ENCODE results near the gene SERPINF2.
"Not testable (repeated sequence)": the region's sequence is repeated elsewhere in the genome, so short reads cannot be mapped to it uniquely, and the experiment has no call there.

Gene SERPINF2

DNA sequence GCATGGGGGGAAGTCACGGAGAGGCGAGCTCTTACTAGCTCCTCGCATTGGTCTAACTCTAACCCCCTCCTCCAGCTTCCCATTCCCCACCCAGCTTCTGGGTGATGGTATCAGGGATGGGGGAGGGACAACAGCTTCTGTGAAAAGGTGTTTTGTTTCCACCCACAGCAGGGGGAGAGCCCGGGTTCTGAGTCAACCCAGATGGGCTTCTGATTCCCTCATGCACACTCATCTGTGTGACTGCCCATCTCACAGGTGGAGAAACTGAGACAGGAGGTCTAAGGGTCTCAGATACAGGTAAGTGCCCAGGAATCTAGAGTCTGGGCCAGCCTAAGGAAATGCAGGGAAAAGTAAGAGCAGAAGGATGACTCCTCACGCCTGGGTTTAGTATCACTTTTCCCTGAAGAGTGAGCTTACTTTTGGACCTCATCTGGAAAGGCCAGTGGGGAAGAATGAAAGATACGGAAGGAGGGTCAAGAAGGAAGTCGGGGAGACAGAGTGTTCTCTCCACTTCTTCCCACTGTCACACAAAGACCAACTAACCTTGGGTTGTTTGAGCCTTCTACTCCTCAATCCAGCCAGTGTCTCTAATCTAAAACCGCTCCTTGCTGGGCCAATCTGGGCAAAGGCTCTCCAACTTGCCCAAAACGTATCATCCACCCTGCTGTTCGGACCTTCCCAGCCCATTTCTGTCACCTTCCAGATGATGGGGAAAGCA is 29.4 kb upstream of the SERPINF2 start:
- Mint-ChIP-seq H3K27ac (no peak overlapping the region), H3K27me3 (peaks cover 71% of the 10 kb centered on the region), H3K36me3 (peaks cover 17% of the 10 kb centered on the region), H3K4me3 (no peak overlapping the region), H3K9me3 (no peaks in the 10 kb centered on the region), H3K4me1 (peaks cover 45% of the 10 kb centered on the region)
- peak; percentile 15 for DNase-seq
- CTCF ChIA-PET = interaction anchor here (0.9 to 1.8 kb wide), 5 partner anchors 44 to 312 kb away, joined by 3 to 5 read pairs (median 3); no protein-coding TSS in a partner anchor

DNA sequence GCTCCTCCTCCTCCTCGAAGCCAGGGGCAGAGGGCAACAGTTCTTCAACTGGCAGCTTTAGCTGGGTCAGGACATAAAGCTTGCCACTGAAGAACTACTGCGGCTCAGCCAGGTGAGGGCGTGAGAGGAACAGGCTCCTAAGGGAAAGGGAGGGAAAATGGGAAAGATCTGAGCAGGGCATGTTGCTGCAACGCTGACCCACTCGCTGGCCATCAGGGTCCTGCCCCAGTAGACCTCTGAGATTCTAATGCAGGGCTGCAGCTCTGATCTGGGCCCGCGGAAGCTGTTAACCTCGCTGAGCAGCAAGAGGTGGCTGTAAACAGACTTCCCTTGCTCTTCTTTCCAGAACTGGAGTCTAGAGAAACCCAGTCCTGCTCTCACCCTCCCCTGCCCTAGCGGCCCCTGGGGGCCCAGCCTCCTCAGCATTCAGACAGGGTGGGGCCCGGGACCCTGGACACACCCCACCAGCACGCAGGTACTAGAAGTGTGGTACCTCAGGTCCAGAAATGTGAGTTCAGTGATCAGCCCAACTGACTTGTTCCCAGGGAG is 28.7 kb upstream of the SERPINF2 start:
- Mint-ChIP-seq H3K36me3 (peaks cover 17% of the 10 kb centered on the region), H3K27me3 (peaks cover 64% of the 10 kb centered on the region), H3K27ac (no peak overlapping the region), H3K9me3 (no peaks in the 10 kb centered on the region), H3K4me1 (peaks cover 52% of the 10 kb centered on the region), H3K4me3 (peak overlapping the region; percentile 51)
- CTCF ChIA-PET = interaction anchor here (0.9 to 1.8 kb wide), 5 partner anchors 45 to 312 kb away, joined by 3 to 5 read pairs (median 3); no protein-coding TSS in a partner anchor
- DNase-seq = peak; percentile 24

DNA sequence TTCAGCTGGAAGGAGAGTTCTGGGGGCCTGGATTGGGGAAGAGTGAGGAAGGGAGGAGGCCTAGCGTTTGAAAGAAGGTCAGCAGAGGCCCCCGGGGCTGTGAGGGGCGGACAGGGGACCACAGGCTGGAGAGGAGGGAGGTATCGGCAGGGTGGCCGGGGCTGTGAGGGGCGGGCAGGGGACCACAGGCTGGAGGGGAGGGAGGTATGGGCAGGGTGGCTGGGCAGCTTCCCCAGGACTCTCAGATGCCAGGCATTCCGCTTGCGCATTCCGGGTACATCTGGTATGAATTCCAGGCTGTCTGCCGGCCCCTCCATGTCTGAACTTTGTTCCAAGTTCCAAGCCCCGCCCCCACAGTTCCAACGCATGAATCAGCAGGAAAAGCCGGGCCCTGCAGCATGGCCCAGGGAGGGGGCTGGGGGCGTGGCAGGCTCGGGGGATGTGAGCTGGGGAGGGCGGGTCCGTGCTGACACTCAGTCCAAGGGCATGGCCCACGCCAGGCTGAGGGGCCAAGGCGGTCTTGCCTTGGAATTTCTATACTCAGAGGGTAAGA is 28.2 kb upstream of the SERPINF2 start:
- DNase-seq = peak; percentile 61
- Mint-ChIP-seq H3K9me3 (no peaks in the 10 kb centered on the region), H3K36me3 (peaks cover 17% of the 10 kb centered on the region), H3K4me1 (peaks cover 50% of the 10 kb centered on the region), H3K27me3 (peaks cover 59% of the 10 kb centered on the region), H3K4me3 (peak overlapping the region; percentile 90), H3K27ac (no peak overlapping the region)
- CTCF ChIA-PET = interaction anchor here (0.7 to 1.8 kb wide), 4 partner anchors 45 to 311 kb away, joined by 3 to 5 read pairs (median 4); no protein-coding TSS in a partner anchor

DNA sequence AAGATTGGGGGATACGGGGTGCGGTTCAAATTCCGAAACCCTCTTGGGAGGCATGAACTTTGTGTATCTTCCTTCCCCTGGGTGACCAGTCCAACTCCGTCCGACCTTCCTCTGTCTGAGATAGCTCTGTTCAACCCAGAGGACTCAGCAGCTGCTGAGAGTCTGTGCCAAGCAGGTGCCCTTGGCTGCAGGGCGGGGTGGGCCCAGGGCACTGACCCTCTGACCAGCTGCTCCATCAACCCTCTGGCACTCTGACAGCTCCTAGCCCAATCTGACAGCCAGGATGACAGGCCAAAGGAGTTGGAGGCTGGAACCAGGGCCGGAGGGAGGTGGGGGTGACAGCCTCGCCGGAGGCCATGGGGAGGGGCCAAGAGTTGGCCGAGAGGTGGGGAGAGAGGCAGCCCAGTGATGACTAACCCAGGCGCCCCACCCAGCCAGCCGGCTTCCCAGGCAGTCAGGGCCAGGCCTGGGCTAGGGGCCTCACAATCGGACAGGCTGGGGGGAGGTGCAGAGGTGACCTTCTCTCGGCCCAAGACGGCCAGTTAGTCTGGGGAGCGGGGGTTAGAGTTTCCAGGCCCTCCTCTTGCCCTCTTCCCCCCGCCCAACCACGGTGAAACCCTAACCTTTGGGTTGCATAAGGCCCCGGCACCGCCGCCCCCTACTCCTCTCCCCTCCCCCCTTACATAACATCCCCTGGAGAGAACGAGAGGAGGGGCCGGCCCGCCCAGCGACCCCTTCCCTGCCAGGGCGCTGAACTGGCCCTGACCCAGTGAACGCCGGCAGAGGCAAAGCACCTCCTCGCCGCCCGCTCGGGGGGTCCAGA is 27.5 kb upstream of the SERPINF2 start:
- Mint-ChIP-seq H3K4me1 (peaks cover 57% of the 10 kb centered on the region), H3K27me3 (peaks cover 52% of the 10 kb centered on the region), H3K9me3 (no peaks in the 10 kb centered on the region), H3K4me3 (peak overlapping the region; percentile 90), H3K36me3 (peaks cover 17% of the 10 kb centered on the region), H3K27ac (no peak overlapping the region)
- DNase-seq = peak; percentile 70
- CTCF ChIA-PET = interaction anchor here (0.7 to 1.6 kb wide), 2 partner anchors 69 to 310 kb away, joined by 3 read pairs; no protein-coding TSS in a partner anchor

DNA sequence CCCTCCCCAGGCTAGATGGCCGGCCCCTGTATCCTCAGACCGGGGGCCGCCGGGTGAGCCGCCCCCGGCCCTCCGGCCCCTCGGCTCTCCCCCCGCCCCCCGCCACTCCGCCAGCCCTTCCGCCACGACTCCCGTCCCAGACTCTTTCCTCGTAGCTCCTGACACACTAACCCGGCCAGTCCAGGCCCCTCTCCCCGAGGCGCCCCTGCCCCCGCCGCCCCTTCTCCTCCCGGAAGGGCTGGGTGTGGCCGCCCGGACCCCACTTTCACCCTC is 26.9 kb upstream of the SERPINF2 start:
- Mint-ChIP-seq H3K36me3 (peaks cover 17% of the 10 kb centered on the region), H3K4me1 (peaks cover 56% of the 10 kb centered on the region)

DNA sequence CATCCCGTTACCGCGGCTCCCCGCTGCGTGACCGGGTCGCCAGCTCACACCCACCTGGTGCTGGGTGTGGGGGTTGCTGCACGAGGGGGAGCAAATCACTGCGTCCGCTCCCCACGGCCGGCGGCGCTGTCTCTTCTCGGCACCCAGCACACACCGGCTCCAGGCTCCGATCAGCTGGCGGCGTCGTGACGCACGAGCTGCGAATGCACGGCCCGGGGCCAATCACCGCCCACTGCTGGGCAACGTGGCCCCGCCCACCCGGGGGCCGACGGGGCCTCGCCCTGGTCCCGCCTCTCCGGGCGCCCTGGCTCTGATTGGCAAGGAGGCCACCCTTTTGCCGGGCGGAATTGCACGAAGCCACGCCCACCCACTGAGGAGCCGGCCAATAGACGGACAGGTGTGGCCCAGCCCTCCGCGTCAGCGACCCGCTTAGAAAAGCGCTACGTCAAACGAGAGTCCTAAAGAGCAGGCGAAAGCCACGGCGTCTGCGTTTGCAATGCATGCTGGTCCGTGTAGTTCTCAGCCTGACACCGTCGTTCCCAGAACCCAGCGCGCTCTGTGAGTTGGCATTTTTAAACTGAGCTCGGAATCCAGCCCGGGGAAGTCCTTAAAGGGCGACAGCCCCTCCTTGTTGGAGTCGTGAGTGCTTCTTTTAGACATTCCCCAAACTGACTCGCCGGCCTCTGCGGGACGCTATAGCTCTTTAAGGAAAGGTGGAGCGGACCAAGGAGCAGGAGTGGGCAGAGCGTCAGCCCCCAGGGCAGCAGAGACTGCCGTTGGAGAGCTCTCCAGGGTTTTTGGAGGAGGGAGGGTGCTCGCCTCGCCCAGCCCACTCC is 26.4 kb upstream of the SERPINF2 start:
- H3K9me3 Mint-ChIP-seq = no peaks in the 10 kb centered on the region
- peak; percentile 100 for DNase-seq
- H3K4me1 Mint-ChIP-seq = peaks cover 56% of the 10 kb centered on the region
- peaks cover 41% of the 10 kb centered on the region for H3K27me3 Mint-ChIP-seq
- peak overlapping the region; percentile 90 for H3K4me3 Mint-ChIP-seq
- peak overlapping the region; percentile 92 for H3K27ac Mint-ChIP-seq
- CTCF ChIA-PET = interaction anchor here (0.7 to 2.9 kb wide), 6 partner anchors 49 to 304 kb away, joined by 3 to 11 read pairs (median 4); partner anchors contain the start of gene RILP
- H3K36me3 Mint-ChIP-seq = peaks cover 17% of the 10 kb centered on the region

More for the DNA sequence above, 26.9 kb upstream of the SERPINF2 start:
- peak overlapping the region; percentile 90 for H3K4me3 Mint-ChIP-seq
- H3K27me3 Mint-ChIP-seq = peaks cover 46% of the 10 kb centered on the region
- CTCF ChIA-PET = no interaction called here
- peak overlapping the region; percentile 71 for H3K27ac Mint-ChIP-seq
- no peak for DNase-seq
- H3K9me3 Mint-ChIP-seq = no peaks in the 10 kb centered on the region

DNA sequence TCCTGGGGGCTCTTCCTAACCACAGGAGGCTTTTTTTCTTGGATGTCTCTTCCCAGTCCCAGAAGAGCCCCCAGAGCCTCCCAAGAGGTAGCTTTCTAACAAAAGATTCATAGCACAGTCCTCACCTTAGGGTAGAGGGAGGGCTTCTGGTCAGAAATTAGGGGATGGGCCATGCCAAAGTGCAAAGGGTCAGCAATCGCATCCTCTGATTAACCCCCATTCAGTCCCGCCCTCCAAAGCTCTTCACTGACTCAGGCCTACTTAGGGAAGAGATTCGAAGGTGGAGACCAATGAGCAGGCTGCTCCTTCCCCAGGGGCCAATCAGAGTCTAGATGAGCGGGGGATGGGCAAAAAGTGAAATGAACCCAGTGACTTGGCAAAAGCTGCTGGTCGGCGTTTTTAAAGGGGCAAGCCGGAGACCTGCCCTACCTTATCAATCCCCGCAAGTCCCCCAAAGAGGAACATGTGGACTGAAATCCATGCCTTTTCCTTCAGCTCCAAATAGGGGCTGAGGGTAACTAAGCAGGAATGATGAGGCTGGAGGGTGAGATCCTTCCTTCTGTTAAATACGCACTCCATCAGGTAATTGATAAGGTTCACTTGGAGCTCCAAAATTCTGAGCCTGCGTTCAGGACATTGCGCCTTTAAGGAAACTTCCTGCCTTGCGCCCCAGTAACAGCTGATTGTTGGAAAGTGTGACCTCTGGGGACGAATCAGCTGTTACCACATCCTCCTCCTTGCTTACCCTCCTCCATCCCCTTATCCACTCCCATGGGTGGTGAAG is 25.6 kb upstream of the SERPINF2 start:
- peak; percentile 93 for DNase-seq
- peaks cover 15% of the 10 kb centered on the region for H3K36me3 Mint-ChIP-seq
- H3K27me3 Mint-ChIP-seq = peaks cover 40% of the 10 kb centered on the region
- CTCF ChIA-PET = interaction anchor here (0.7 to 2.9 kb wide), 7 partner anchors 48 to 304 kb away, joined by 3 to 11 read pairs (median 4); partner anchors contain the start of gene RILP
- H3K4me1 Mint-ChIP-seq = peaks cover 59% of the 10 kb centered on the region
- peak overlapping the region; percentile 92 for H3K27ac Mint-ChIP-seq
- H3K4me3 Mint-ChIP-seq = peak overlapping the region; percentile 90
- H3K9me3 Mint-ChIP-seq = no peaks in the 10 kb centered on the region

- Mint-ChIP-seq H3K27ac (peak overlapping the region; percentile 92), H3K27me3 (peaks cover 26% of the 10 kb centered on the region), H3K4me1 (peaks cover 72% of the 10 kb centered on the region), H3K36me3 (peaks cover 3% of the 10 kb centered on the region), H3K4me3 (peak overlapping the region; percentile 90), H3K9me3 (no peaks in the 10 kb centered on the region)
- CTCF ChIA-PET = interaction anchor here (1.4 to 2.9 kb wide), 2 partner anchors 50 to 147 kb away, joined by 6 to 11 read pairs; no protein-coding TSS in a partner anchor
- no peak for DNase-seq
Measured at GRCh38 chr17:1718362-1719165, 24.1 kb upstream of the SERPINF2 start.

- Mint-ChIP-seq H3K27me3 (peaks cover 6% of the 10 kb centered on the region), H3K4me3 (no peak overlapping the region), H3K36me3 (peaks cover 7% of the 10 kb centered on the region), H3K27ac (peak overlapping the region; percentile 85), H3K4me1 (peaks cover 75% of the 10 kb centered on the region), H3K9me3 (no peaks in the 10 kb centered on the region)
- CTCF ChIA-PET = interaction anchor here (0.6 to 3.2 kb wide), 30 partner anchors 12 to 615 kb away, joined by 3 to 30 read pairs (median 4); partner anchors contain the start of genes RTN4RL1 and TSR1
- DNase-seq = peak; percentile 84
Measured at GRCh38 chr17:1720856-1721386, 21.8 kb upstream of the SERPINF2 start.

GRCh38 chr17:1722022-1722421 is 20.6 kb upstream of the SERPINF2 start:
- peak overlapping the region; percentile 94 for H3K27ac Mint-ChIP-seq

GRCh38 chr17:1724351-1724868 is 18.3 kb upstream of the SERPINF2 start, which contains the start of gene WDR81:
TSS of gene WDR81 (plus strand) at chr17:1724704. CDS start at chr17:1724960, 256 bp downstream.
- DNase-seq = peak; percentile 94
- no peaks in the 10 kb centered on the region for H3K27me3 Mint-ChIP-seq
- peak within 1 kb of the TSS; percentile 75 for H3K4me3 Mint-ChIP-seq
- peaks cover 16% of the 10 kb centered on the region for H3K36me3 Mint-ChIP-seq
- H3K4me1 Mint-ChIP-seq = peaks cover 63% of the 10 kb centered on the region
- H3K27ac Mint-ChIP-seq = peak within 1 kb of the TSS; percentile 87
- H3K9me3 Mint-ChIP-seq = no peaks in the 10 kb centered on the region
- CTCF ChIA-PET = no interaction called here

More at GRCh38 chr17:1722022-1722421, 20.6 kb upstream of the SERPINF2 start:
- H3K9me3 Mint-ChIP-seq, H3K27me3 Mint-ChIP-seq, H3K36me3 Mint-ChIP-seq, H3K4me3 Mint-ChIP-seq, DNase-seq: not testable (repeated sequence)
- peaks cover 73% of the 10 kb centered on the region for H3K4me1 Mint-ChIP-seq
- CTCF ChIA-PET = interaction anchor here (0.7 to 3.2 kb wide), 20 partner anchors 11 to 318 kb away, joined by 3 to 30 read pairs (median 5); partner anchors contain the start of gene RTN4RL1
